Ureter (tissue), 1 donor: Measurements from ENCODE around the gene SNX24. TPM values are rescaled to one million over a fixed set of nuclear protein-coding genes. Genes with fewer than 3 reads are reported as not detected.
"Not testable (repeated sequence)": the region's sequence is repeated elsewhere in the genome, so short reads cannot be mapped to it uniquely, and the experiment has no call there.

Experiments used
- DNase-seq: peaks from one replicate; pipeline ENCODE4 v3.0.0-alpha.2; 2020; ENCODE audit warnings: low spot score
- total RNA-seq: library from RNA; stranded (reverse); gene quantifications from one replicate; pipeline ENCODE4 v1.2.4, GENCODE V29; 2023
- donor health status: DM: yes; HTN: yes; CAD: no.

Gene SNX24
- total RNA-seq, 1 donor from 2014 or later = 19.5 TPM

DNA sequence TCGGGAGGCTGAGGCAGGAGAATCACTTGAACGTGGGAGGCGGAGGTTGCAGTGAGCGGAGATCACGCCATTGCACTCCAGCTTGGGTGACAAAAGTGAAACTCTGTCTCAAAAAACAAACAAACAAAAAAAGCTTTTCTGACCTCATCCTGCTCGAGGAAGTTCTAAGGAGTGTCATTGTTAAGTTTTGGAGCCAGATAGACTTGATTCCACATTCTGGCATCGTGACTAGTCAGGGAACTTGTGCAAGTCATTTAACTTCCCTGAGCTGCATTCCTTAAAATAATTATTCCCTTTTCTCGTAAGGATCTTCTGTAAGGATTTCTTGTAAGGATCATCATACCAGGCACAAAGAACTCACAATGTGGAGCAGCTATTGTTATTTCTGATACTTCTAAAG, 26.2 kb downstream of the SNX24 start:
- no peak for DNase-seq

DNA sequence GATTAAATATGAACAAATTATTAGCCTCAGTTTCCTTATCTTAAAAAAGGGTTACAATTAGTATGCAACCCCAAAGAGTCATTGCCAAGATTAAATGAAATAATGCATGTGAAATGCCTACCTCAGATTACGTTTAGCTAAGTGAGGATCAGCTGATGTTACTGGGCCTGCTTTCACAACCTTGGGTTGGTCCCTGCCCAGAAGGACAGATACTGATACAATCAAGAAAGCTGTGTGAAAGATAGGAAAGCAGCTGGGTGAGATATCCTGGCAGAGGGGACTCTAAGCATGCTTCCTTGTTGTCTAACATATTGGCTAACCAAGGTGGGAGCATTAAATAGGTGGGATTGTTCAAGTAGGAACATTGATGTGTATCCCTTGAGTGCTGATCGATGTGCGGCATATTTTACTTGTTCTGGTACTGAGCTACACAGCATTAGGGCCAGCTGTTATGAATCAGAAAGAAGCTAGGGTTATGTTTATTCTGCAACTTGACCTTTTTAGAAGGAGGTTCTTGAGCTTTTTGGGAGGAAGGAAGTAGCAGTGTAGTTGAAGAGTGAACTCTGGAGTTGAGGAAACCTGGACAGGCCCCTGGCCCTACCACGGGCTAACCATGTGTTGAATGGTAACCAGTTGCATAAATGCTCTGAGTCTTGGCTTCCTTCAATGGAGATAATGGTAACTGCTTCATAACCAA, 28.9 kb downstream of the SNX24 start:
- no peak for DNase-seq

DNA sequence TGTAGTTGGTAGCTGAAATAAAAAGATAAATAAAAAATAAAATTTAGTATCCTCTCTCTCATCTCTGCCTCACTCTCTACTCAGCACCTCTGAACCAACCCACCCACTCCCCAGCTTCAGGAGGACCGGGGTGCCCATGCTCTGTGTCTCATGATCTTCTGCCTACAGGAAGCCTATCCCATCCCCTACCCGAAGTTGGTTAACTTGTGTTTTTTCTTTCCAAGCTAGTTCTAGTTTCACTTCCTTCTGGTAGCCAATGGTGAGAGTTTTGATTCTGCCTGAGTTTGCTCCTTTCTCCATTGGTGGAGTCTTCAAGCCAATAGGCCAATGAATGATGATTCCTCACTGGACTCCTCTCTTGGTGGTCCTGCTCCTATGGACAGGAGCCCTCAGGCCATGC, 32.1 kb downstream of the SNX24 start:
- DNase-seq = no peak

DNA sequence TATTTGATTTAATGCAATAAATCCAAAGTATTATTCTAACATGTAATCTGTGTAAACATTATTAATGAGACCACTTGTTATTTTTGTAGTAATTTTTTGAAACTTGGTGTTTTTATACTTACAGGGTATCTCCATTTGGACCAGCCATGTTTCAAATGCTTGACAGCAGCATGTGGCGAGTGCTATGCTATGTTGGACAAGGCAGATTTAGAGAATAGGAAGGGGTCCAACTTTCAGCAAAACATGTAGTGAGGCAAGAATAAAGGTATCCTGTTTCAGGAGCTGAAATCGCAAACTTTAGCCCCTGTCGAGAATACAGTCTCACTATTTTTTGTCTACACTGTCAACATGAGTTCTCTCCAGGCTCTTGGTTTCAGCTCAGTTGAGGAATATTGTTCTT, 33.7 kb downstream of the SNX24 start:
- no peak for DNase-seq

DNA sequence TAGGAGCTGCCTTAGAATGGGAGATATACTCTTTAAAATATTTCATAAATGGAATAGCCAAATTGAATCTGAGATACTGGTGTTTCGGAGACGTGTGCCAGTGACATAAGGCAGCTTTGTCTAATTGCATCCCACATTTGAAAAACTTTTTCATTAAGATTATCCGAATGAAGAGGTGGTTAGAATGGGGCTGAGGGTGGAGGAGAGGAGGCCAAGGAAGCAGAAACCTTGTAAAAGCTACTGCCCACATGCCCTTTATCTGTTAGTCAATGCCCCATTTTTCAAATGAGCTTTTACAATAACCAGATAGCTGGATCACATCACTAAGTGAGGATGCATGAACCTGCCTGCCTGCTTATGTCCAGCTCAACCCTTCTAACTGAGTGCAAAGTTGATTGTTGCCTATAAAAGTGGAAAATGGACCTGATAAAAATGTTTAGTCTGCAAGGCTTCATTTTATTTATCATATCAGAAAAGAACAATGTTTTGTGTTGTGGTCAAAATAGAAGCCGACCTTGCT, 34.8 kb downstream of the SNX24 start:
- DNase-seq = no peak

DNA sequence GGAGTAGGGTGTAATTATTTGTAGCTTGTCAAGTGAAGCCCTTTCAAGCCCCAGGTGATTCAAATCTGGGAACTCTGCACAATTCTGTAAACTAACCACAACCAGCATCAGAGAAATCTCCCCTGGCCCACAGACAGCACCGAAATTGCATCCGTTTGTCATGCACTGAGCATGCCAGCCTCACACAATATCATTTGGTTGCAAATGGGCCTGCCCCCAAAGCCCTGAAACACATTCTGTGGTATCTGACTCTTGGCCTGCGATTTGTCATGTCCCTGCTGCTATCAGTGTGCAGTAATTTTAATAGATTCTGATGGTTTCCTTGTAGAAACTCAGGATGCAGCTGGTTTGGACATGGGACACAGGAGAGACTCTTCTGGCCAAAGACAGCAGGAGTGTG, 35.3 kb downstream of the SNX24 start:
- no peak for DNase-seq

DNA sequence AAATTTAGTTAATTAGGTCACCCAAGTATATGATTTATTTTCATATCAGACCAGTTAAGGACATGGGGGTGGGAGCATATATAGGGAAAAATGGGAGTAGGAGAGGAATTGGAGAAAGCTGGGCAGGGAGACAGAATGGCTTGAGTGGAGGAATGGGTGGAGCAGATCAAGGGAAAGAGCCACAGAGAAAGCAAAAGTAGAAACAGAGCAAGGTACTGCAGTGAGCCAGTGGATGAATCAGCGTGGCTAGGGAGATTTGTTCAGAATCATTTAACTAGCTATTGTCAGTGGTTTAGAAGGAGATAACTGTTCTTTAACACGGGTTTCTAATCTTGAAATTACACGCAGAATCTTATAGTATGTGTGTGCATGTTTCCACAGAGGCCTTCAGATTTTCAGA, 37.4 kb downstream of the SNX24 start:
- DNase-seq = no peak

DNA sequence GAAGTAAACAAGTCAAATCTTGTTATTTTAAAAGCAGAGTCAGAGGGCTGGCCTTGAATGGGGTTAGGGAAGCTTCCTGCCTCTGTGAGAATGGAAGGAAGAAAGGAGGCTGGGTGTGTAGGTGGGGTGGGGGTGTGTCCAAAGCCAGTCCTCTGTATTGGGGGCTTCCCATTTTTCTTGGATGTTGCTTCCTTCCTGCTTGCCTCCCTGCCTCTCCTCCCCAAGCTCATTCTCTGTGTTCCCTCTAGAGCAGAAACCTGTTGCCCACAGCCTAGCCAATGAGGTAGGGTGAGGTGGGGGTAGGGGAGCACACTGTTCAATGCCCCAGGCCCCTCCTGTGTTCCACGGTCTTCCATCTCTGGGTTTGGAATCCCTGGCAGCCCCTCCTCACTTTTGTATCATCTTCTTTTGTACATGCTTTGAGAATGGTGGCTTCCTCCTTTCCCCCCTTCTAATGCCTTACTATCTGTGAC, 39.7 kb downstream of the SNX24 start:
- DNase-seq = no peak

DNA sequence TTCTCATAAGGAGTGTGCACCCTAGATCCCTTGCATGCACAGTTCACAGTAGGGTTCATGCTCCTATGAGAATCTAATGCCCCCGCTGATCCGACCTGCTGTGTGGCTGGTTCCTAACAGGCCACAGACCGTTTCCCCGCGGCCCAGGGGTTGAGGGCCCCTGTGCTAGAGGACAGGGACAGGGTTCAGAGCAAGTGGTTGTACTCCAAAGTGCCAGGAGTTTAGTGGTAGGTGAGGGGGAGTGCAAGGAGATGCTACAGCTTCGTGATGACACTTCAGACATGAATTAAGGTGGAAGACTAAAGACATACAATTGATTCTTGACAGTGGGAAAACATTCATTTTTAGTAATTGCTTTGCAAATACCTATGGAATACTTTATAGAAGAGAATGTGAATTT, 40.5 kb downstream of the SNX24 start:
- DNase-seq = no peak

DNA sequence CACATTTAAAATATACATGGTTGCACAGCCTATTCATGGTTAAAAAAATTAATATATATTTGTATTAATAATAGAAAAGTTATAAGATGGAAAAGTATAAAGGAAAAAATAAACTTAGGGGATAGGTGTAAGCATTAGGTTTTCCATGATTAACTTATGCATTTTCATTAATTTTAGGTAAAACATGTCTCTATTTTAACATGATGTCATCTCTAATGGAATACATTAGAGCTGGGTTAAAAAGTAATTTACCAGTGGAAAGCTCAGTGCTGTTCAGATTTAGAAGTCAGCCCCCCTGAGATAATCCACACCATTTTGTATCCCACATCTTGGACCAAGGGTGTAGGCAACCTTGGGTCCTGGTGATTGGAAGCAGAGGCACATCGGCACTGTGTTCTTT, 49.7 kb downstream of the SNX24 start:
- DNase-seq = no peak

DNA sequence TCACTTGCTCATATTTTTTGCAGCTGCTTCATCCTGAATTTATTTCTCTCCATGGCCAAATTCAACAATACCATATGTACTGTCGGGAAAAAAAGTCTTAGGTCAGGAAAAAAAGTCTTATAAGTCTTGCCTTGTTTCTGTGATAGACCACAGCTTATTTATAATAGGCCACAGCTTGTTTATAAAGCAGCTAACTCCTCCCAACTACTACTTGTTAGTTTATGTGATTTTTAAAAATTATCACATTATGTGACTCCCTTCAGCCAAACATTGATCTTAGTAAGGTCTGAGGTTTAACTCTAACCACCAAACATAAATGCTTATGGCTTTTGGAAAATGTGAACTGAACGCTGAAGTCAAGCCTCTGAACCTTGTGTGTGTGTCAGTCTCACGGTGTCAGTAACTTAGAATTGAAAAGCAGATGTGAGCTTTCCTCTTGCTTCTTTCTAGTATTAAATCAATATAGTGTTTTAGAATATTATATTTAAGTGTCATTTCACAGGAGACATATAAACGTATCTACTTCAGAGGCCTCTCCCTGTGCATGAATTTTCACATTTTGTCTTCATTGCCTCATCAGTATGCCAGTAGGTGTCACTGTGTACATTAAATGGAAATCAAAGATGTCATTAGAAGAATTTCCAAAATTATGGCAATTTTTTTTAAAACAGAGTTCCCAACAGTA, 51.3 kb downstream of the SNX24 start:
- DNase-seq = no peak

DNA sequence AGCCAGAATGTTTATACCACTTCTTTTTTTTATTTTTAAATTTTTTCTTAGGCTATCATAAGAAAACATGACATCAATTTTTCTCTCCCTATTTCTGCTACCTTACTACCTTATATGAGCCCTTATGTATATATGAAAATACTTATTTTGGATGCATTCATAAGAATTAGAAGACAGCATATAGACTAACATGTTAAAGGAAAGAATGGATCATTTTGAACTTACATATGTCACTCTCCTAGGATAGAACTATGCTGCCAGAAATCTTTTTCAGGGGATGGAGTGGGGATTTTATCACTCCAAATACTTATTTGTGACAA, 51.8 kb downstream of the SNX24 start:
- DNase-seq = no peak

DNA sequence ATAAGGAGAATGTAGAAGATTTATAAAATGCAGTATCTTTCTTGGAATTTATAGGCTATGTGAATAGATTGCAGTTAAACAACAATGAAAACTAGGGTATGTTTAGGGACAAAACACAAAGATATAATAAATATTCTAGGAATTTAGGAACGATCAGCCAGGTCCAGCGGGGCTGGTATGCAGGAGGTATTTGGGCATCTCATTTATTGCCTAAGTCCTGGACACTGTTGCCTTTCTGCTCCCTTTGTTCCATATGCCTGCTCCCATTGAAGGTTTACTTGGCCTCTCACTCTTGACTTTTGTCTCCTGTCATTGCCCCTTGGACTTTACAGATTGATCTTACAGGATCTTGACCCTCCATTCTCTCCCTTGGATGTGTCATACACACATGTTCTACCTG, 55.9 kb downstream of the SNX24 start:
- DNase-seq = no peak

DNA sequence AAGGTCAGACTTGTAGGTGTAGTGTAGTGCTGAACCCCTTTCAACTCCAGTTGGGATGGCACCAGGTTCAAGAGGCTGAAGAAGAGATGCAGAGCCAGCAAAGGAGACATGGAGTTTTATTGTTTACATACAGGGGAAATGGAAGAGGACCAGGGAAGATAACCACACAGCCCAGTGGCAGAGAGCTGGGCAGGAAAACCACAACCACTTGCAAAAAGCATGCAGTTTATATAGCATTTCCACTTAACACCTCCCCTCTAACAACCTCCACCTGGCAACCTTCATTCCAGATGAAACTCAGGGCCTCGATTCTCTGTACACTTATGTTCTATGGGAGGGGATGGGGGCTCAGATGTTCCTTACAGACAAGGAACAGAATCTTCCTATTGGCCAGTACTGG, 56.9 kb downstream of the SNX24 start:
- no peak for DNase-seq

DNA sequence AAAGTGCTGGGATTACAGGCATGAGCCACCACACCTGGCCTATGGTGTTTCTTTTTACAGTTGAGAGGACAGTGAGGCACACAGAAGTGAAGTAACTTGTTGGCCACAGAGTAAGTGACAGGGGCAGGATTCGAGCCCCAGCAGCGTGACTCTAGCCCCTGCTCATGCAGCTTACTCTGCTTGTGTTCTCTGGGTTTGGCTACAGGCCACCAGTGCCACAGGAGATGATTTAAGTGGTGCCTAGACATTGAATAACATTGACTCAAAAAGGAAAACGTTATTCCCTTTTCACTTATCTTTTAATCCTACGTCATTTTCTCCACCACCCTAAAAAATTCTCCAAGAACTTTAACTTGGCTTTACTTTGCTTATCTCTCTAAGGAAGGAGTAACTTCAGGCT, 61.4 kb downstream of the SNX24 start:
- no peak for DNase-seq

DNA sequence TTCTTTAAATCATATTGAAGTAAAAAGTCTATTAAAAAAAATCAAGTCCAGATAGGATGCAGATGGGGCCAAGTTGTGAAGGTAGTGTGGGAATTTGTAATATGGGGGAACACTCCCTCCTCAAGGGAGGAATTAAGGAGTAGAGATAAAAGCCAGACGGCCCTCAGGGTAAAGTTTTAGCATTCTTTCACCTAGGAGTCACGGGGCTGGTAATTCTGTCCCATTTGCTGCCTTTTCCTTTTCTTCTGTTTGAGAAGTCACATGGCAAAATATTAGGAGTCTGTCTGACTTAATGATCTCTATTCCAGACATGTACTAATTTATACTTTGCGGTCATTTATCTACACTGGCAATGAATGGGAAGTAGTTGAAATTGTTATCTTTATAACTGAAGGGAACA, 61.9 kb downstream of the SNX24 start:
- no peak for DNase-seq

DNA sequence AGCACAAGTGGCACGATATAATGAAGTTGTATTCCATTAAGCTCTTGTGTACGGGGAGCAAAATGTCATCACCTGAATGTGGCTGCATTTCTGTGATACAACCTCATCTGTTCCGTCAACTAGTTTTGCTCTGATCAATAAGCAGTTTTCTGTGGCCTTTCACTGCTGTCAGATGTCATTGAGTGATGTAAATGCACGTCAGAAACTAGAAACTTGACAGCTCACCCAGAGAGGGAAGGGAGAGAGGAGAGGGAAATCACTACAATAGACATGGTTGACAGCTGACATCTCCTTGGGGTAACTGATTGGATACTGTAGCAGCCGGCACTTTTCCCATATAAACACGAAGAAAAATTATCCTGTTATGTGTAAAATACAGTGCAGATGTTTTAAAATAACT, 62.7 kb downstream of the SNX24 start:
- no peak for DNase-seq

DNA sequence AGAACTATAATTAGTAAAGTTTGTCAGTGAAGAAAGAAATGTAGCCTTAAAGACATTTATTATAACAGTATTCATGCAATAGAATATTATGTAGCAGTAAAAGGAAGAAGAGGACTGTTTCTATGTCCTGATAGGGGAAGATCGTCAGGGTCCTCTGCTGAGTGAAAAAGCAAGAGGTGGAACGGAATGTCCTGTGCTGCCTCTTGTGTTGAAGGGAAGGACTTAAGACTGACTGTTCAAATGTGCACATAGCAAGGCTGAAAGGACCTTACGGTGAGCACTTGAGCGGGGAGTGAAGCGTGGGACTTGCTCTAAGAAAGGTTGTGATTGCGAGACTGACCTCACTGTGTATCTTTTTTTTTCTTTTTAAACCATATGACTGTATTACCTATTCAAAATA, 63.2 kb downstream of the SNX24 start:
- DNase-seq = no peak

DNA sequence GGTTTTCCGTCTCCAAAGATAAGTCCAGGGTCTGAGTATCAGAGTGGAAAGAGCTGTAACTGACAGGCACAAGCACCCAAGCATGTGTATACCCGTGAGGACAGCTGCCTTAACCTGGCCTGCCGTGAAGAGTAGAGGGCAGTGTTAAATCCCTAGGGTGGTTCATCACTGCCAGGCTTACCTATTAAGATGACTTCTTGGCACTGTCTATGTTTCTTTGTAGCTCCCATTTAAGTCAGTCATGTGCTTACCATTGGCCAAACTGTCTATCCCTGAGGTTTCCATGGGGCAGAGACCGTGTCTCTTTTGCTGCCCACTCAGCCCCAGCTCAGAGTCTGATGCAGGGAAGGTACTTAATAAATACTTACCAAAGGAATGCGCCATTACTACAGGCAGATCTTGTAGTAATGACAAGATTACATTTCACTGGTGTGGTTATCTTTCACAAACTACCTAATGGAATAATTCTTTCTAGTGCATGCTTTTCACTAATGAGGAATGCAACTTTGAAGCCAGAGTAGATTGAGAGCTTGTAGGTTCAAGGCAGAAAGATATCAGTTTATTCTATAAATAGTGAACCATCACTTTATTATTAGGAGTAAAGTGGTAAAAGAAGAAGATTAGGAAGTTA, 64.2 kb downstream of the SNX24 start:
- no peak for DNase-seq

DNA sequence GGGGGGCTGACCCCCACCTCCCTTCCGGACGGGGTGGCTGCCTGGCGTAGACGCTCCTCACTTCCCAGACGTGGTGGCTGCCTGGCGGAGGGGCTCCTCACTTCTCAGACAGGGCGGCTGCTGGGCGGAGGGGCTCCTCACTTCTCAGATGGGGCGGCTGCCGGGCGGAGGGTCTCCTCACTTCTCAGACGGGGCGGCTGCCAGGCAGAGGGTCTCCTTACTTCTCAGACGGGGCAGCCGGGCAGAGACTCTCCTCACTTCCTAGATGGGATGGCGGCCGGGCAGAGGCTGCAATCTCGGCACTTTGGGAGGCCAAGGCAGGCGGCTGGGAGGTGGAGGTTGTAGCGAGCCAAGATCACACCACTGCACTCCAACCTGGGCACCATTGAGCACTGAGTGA, 68.0 kb downstream of the SNX24 start:
- not testable (repeated sequence) for DNase-seq

DNA sequence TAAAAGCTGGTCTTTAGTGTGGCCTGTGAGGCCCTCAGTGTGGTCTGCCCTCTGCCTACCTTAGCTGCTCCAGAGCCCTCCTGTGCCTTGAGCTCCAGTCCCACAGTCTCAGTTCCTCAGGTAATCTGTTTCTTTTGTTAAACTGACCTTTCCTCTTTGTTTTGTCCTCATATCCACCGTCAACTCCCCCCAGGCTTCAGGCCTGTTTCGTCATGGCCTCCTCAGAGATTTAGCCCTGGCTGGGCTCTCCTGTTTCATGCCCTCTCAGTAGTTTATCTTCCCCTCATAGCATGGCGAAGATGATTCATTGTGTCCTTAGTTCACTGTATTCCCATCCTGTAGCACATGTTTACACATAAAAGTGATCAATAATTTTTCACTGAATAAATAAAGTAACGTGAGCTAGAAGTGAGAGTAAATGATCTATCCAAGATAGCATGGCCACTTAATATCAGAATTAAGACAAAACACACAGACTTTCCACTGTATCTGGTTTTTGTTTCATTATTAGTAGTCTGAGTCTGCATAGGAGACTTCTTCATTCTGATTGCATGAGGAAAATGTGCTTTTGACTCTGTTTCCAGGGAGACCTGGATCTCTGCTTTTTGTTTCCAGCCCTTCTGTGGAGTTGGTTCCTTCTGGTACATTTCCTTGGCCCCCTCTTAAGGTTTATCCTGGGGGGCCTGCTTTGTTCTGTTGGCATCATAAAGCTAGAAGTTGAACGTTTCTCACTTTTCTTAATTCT, 70.5 kb downstream of the SNX24 start:
- DNase-seq = no peak

DNA sequence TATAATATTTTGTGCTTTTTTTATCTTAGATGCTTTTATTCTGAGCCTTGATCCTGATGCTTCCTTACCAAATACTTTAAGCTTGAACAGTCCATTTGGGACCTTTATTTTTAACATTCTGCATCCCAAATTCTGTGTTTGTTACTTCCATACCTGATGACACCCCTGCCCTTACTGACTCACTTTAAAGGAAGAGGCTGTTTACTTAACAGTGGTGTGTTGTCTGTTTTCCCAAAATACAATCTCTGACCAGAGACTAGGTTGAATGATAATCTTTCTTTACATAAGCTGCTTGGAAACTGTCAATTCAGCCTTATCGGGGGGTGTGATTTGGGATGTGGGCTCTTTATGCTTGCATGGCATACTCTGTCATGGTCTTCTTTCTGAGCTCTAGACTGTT, 71.1 kb downstream of the SNX24 start:
- no peak for DNase-seq
